ENCODE data around the gene CXCL13.
"Not testable (repeated sequence)": the region's sequence is repeated elsewhere in the genome, so short reads cannot be mapped to it uniquely, and the experiment has no call there.

CXCL13 gene

GRCh38 chr4:77605210-77605902 is at the start of gene CXCL13:
Gene CXCL13, plus strand, starts transcription at chr4:77605820. Its CDS starts 46 bp downstream, at chr4:77605866.
- no peaks in the 10 kb centered on the region for H3K36me3 ChIP-seq (replicated peaks)
- in situ Hi-C loops (cut with HindIII; ENCODE audit: low pct_ligation_motif_present, low sequenced_read_pairs), result no loop called here

GRCh38 chr4:77560170-77560569 is 45.5 kb upstream of the CXCL13 start:
- Histone ChIP-seq H3K27ac (no peak overlapping the region), H3K36me3 (replicated peaks) (no peaks in the 10 kb centered on the region), H3K4me3 (ENCODE audit: low read depth, low read length) (no peak overlapping the region), H3K27me3 (replicated peaks) (no peaks in the 10 kb centered on the region)
- no peak for DNase-seq
- TF ChIP-seq, protein P1, sequence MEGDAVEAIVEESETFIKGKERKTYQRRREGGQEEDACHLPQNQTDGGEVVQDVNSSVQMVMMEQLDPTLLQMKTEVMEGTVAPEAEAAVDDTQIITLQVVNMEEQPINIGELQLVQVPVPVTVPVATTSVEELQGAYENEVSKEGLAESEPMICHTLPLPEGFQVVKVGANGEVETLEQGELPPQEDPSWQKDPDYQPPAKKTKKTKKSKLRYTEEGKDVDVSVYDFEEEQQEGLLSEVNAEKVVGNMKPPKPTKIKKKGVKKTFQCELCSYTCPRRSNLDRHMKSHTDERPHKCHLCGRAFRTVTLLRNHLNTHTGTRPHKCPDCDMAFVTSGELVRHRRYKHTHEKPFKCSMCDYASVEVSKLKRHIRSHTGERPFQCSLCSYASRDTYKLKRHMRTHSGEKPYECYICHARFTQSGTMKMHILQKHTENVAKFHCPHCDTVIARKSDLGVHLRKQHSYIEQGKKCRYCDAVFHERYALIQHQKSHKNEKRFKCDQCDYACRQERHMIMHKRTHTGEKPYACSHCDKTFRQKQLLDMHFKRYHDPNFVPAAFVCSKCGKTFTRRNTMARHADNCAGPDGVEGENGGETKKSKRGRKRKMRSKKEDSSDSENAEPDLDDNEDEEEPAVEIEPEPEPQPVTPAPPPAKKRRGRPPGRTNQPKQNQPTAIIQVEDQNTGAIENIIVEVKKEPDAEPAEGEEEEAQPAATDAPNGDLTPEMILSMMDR (IDR thresholded peaks at IDR 0.05; ENCODE audit: low read depth, low read length, missing control alignments), result no peak
- in situ Hi-C loops (cut with HindIII; ENCODE audit: low pct_ligation_motif_present, low sequenced_read_pairs), result no loop called here

More at GRCh38 chr4:77605210-77605902, at the start of gene CXCL13:
- TF ChIP-seq, protein P1 (IDR thresholded peaks at IDR 0.05; ENCODE audit: low read depth, low read length, missing control alignments), result no peak
- Histone ChIP-seq H3K27ac (no peak within 1 kb of the TSS), H3K4me3 (ENCODE audit: low read depth, low read length) (no peak within 1 kb of the TSS), H3K27me3 (replicated peaks) (peaks cover 3% of the 10 kb centered on the region)
- no peak for DNase-seq

- H3K27me3 ChIP-seq (replicated peaks); H3K36me3 ChIP-seq (replicated peaks); in situ Hi-C loops (cut with HindIII; ENCODE audit: low pct_ligation_motif_present, low sequenced_read_pairs); H3K4me3 ChIP-seq (ENCODE audit: low read depth, low read length); H3K27ac ChIP-seq; DNase-seq: not testable (repeated sequence)
Measured at GRCh38 chr4:77561720-77562119, 43.9 kb upstream of the CXCL13 start.

DNA sequence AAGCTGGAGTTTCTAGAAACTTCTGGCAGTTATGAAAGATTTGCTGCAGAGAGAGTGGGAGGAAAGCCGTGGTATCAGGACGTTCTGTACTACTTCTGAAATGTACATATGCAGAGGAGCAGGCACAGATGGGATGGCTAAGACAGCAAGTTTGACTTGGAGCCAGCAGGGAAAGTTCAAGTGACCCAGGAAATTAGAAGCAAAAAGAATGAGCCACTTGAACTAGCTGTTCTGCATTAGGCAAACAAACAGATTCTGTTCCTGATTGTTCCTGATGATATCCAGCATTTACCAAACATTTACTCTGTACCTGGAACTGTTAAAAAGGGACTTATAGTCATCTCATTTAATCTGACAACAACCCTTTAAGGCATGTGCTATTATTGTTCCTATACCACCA is 41.4 kb upstream of the CXCL13 start:
- TF ChIP-seq, protein P1 (IDR thresholded peaks at IDR 0.05; ENCODE audit: low read depth, low read length, missing control alignments), result no peak
- in situ Hi-C loops (cut with HindIII; ENCODE audit: low pct_ligation_motif_present, low sequenced_read_pairs), result no loop called here
- no peak overlapping the region for H3K4me3 ChIP-seq (ENCODE audit: low read depth, low read length)
- no peaks in the 10 kb centered on the region for H3K36me3 ChIP-seq (replicated peaks)
- H3K27me3 ChIP-seq (replicated peaks), result no peaks in the 10 kb centered on the region
- no peak overlapping the region for H3K27ac ChIP-seq
- DNase-seq, result no peak

DNA sequence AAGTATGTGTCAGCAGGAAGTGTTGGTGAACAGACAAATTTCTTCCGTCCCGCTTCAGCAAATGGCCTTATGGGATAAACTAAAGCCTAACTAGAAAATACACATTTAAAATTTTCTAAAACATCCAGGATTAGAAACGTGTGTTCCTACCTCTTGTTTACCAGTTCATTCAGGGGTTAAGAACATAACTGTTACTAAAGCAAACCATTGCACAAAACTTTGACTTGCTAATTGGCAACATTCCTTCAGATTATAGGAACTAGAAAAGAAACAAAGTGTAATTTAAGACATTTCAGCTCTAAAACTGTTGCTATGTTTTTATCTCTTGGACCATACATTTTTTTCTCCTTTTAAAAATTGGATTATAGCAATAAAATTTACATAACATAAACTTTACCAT is 39.5 kb upstream of the CXCL13 start:
- no peaks in the 10 kb centered on the region for H3K36me3 ChIP-seq (replicated peaks)
- H3K4me3 ChIP-seq (ENCODE audit: low read depth, low read length), result no peak overlapping the region
- in situ Hi-C loops (cut with HindIII; ENCODE audit: low pct_ligation_motif_present, low sequenced_read_pairs), result no loop called here
- H3K27ac ChIP-seq, result no peak overlapping the region
- no peak for DNase-seq
- TF ChIP-seq, protein P1 (IDR thresholded peaks at IDR 0.05; ENCODE audit: low read depth, low read length, missing control alignments), result no peak
- no peaks in the 10 kb centered on the region for H3K27me3 ChIP-seq (replicated peaks)

- in situ Hi-C loops (cut with HindIII; ENCODE audit: low pct_ligation_motif_present, low sequenced_read_pairs), result no loop called here
- H3K36me3 ChIP-seq (replicated peaks), result no peaks in the 10 kb centered on the region
- TF ChIP-seq, protein P1 (IDR thresholded peaks at IDR 0.05; ENCODE audit: low read depth, low read length, missing control alignments), result no peak
Measured at GRCh38 chr4:77567549-77567948, 38.1 kb upstream of the CXCL13 start.

GRCh38 chr4:77570508-77571214 is 35.0 kb upstream of the CXCL13 start:
- DNase-seq; in situ Hi-C loops (cut with HindIII; ENCODE audit: low pct_ligation_motif_present, low sequenced_read_pairs); H3K27ac ChIP-seq; H3K27me3 ChIP-seq (replicated peaks); H3K4me3 ChIP-seq (ENCODE audit: low read depth, low read length); H3K36me3 ChIP-seq (replicated peaks): not testable (repeated sequence)

More at GRCh38 chr4:77567549-77567948, 38.1 kb upstream of the CXCL13 start:
- Histone ChIP-seq H3K27me3 (replicated peaks) (no peaks in the 10 kb centered on the region), H3K27ac (no peak overlapping the region), H3K4me3 (ENCODE audit: low read depth, low read length) (no peak overlapping the region)
- no peak for DNase-seq

Measured in brain microvascular endothelial cell (primary cell).